NCI-H82 treated with DMSO at 0.1 percent for 48 hours (cell line): ENCODE measurements around the gene TMEM37.

Experiments used
- DNase-seq: peaks from one replicate; lab custom pipeline; 2025; ENCODE audit not compliant: unreplicated experiment; lab: John Stamatoyannopoulos, UW

The TMEM37 gene

GRCh38 chr2:119417908-119418307 lies 13.7 kb upstream of the TMEM37 start:
- DNase-seq: no peak

- DNase-seq: no peak
Observed at GRCh38 chr2:119419065-119419464, 12.6 kb upstream of the TMEM37 start.

GRCh38 chr2:119419803-119420508 lies 11.7 kb upstream of the TMEM37 start:
- no peak for DNase-seq

- DNase-seq: no peak
Observed at GRCh38 chr2:119421304-119421703, 10.3 kb upstream of the TMEM37 start.

GRCh38 chr2:119421741-119422140 lies 9.9 kb upstream of the TMEM37 start:
- no peak for DNase-seq

- no peak for DNase-seq
Observed at GRCh38 chr2:119422360-119423107, 9.1 kb upstream of the TMEM37 start.

- no peak for DNase-seq
Observed at GRCh38 chr2:119423108-119423444, 8.6 kb upstream of the TMEM37 start.

- DNase-seq: no peak
Observed at GRCh38 chr2:119423811-119424210, 7.8 kb upstream of the TMEM37 start.

- DNase-seq: no peak
Observed at GRCh38 chr2:119424284-119425118, 7.2 kb upstream of the TMEM37 start.

GRCh38 chr2:119425119-119425405 lies 6.6 kb upstream of the TMEM37 start:
- no peak for DNase-seq

GRCh38 chr2:119425620-119426395 lies 5.8 kb upstream of the TMEM37 start:
- DNase-seq: no peak

GRCh38 chr2:119426396-119426675 lies 5.3 kb upstream of the TMEM37 start:
- no peak for DNase-seq

GRCh38 chr2:119426801-119427395 lies 4.8 kb upstream of the TMEM37 start:
- DNase-seq: no peak

- DNase-seq: no peak
Observed at GRCh38 chr2:119427756-119428155, 3.9 kb upstream of the TMEM37 start.

- DNase-seq: no peak
Observed at GRCh38 chr2:119428488-119429224, 3.0 kb upstream of the TMEM37 start.

- DNase-seq: no peak
Observed at GRCh38 chr2:119429225-119429981, 2.3 kb upstream of the TMEM37 start.

- no peak for DNase-seq
Observed at GRCh38 chr2:119430023-119430498, 1.6 kb upstream of the TMEM37 start.

- no peak for DNase-seq
Observed at GRCh38 chr2:119431976-119432850, 559 bp downstream of the TMEM37 start.
